HepG2 (cell line): ENCODE results near the gene MTIF2. TPM values are rescaled to one million over a fixed set of nuclear protein-coding genes. Genes with fewer than 3 reads are reported as not detected.

Experiments
- ERF ChIP-seq: IDR thresholded peaks from 2 replicates; pipeline ENCODE4 v1.6.1; 2018; ENCODE audit warnings: missing biosample characterization, missing genetic modification reagents
- MTA1 ChIP-seq: sonication (generic); formaldehyde crosslinking; IDR thresholded peaks from 2 replicates; pipeline ENCODE4 v1.4.0; 2020; ENCODE audit warnings: missing genetic modification reagents, mild to moderate bottlenecking, borderline replicate concordance
- SIX1 ChIP-seq: sonication (generic); formaldehyde crosslinking; IDR thresholded peaks from 2 replicates; pipeline ENCODE4 v1.4.0; 2020; ENCODE audit warnings: missing genetic modification reagents, borderline replicate concordance
- ZBTB21 ChIP-seq: sonication (generic); formaldehyde crosslinking; IDR thresholded peaks from 2 replicates; pipeline ENCODE4 v1.4.0; 2020; ENCODE audit warnings: missing genetic modification reagents
- ZIK1 ChIP-seq: sonication (generic); formaldehyde crosslinking; IDR thresholded peaks from 2 replicates; pipeline ENCODE4 v1.5.0; 2020; ENCODE audit warnings: mild to moderate bottlenecking, low read depth, missing genetic modification reagents, borderline replicate concordance
- ZNF136 ChIP-seq: sonication (generic); formaldehyde crosslinking; IDR thresholded peaks from 2 replicates; pipeline ENCODE4 v1.8.1; 2022; ENCODE audit warnings: low read depth, mild to moderate bottlenecking, moderate library complexity, missing genetic modification reagents
- polyA plus RNA-seq, 8 experiments: library from polyadenylated mRNA; depleted of rRNA in 3 of 8; stranded (reverse) in 7 of 8; unstranded in 1 of 8; fragments of >200 nt; fragmentation: Illumina TruSeq in 4 of 8; extraction: Trizol in 4 of 8; gene quantifications; 2 replicates each; pipeline versions ENCODE4 v1.2.1 to v1.2.3, GENCODE V29; 2011 to 2016; ENCODE audit warnings: low read depth in 4 of 8, missing spikeins in 1 of 8, mixed read lengths in 1 of 8; ENCODE audit not compliant: insufficient read depth in 1 of 8
- total RNA-seq, 5 experiments: library from RNA; depleted of rRNA; stranded (reverse); fragments of >200 nt; fragmentation: Illumina TruSeq; extraction: Trizol; gene quantifications; 2 replicates each; pipeline ENCODE4 v1.2.3, GENCODE V29; 2016; ENCODE audit warnings: low read depth in 1 of 5
- TF ChIP-seq, protein P1 (sequence below): sonication (generic); formaldehyde crosslinking; IDR thresholded peaks from 2 replicates; pipeline ENCODE4 v1.5.0; 2020; ENCODE audit warnings: mild to moderate bottlenecking, missing genetic modification reagents, borderline replicate concordance
- TF ChIP-seq, protein P2 (sequence below): sonication (generic); formaldehyde crosslinking; IDR thresholded peaks from 2 replicates; pipeline ENCODE4 v1.4.0; 2020; ENCODE audit warnings: missing genetic modification reagents
- TF ChIP-seq, protein P3 (sequence below): sonication (generic); formaldehyde crosslinking; IDR thresholded peaks from 2 replicates; pipeline ENCODE4 v1.5.1; 2020; ENCODE audit warnings: mild to moderate bottlenecking, missing genetic modification reagents, borderline replicate concordance
- TF ChIP-seq, protein P4 (sequence below): sonication (generic); formaldehyde crosslinking; IDR thresholded peaks from 2 replicates; pipeline ENCODE4 v1.4.0; 2020; ENCODE audit warnings: missing genetic modification reagents, borderline replicate concordance

The MTIF2 gene
- total and polyA plus RNA-seq, 2 of the 13 experiments (the other 11 are each of a cell fraction or from before 2014, with no cell fraction given), result 32.1 to 92.1 TPM

DNA sequence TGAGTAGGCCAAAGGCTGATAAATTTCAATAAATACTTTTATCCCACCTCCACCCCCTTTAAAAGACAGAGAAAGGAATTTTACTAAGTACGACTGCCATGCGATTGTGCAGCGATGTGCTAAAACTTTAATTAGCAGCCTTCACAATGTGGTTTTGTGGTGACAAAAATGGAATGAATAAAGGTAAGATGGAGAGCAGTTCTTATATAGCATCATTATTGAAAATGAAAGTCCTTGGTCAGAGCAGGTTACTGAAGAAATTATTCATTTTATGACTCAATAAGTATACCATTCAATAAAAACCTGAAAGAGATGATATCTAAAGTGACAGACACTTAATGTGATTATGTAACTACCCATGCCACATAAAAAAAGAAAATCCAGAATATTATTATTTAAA, 33.2 kb upstream of the MTIF2 start (continued):
- TF ChIP-seq ZIK1 (CRISPR knock-in tag) (no peak), MTA1 (CRISPR knock-in tag) (no peak), ZBTB21 (no peak), ERF (CRISPR knock-in tag) (no peak), SIX1 (CRISPR knock-in tag) (no peak), ZNF136 (CRISPR knock-in tag) (no peak)
- TF ChIP-seq, protein P1, sequence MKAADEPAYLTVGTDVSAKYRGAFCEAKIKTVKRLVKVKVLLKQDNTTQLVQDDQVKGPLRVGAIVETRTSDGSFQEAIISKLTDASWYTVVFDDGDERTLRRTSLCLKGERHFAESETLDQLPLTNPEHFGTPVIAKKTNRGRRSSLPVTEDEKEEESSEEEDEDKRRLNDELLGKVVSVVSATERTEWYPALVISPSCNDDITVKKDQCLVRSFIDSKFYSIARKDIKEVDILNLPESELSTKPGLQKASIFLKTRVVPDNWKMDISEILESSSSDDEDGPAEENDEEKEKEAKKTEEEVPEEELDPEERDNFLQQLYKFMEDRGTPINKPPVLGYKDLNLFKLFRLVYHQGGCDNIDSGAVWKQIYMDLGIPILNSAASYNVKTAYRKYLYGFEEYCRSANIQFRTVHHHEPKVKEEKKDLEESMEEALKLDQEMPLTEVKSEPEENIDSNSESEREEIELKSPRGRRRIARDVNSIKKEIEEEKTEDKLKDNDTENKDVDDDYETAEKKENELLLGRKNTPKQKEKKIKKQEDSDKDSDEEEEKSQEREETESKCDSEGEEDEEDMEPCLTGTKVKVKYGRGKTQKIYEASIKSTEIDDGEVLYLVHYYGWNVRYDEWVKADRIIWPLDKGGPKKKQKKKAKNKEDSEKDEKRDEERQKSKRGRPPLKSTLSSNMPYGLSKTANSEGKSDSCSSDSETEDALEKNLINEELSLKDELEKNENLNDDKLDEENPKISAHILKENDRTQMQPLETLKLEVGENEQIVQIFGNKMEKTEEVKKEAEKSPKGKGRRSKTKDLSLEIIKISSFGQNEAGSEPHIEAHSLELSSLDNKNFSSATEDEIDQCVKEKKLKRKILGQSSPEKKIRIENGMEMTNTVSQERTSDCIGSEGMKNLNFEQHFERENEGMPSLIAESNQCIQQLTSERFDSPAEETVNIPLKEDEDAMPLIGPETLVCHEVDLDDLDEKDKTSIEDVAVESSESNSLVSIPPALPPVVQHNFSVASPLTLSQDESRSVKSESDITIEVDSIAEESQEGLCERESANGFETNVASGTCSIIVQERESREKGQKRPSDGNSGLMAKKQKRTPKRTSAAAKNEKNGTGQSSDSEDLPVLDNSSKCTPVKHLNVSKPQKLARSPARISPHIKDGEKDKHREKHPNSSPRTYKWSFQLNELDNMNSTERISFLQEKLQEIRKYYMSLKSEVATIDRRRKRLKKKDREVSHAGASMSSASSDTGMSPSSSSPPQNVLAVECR (CRISPR knock-in tag), result no peak
- TF ChIP-seq, protein P2, sequence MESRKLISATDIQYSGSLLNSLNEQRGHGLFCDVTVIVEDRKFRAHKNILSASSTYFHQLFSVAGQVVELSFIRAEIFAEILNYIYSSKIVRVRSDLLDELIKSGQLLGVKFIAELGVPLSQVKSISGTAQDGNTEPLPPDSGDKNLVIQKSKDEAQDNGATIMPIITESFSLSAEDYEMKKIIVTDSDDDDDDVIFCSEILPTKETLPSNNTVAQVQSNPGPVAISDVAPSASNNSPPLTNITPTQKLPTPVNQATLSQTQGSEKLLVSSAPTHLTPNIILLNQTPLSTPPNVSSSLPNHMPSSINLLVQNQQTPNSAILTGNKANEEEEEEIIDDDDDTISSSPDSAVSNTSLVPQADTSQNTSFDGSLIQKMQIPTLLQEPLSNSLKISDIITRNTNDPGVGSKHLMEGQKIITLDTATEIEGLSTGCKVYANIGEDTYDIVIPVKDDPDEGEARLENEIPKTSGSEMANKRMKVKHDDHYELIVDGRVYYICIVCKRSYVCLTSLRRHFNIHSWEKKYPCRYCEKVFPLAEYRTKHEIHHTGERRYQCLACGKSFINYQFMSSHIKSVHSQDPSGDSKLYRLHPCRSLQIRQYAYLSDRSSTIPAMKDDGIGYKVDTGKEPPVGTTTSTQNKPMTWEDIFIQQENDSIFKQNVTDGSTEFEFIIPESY (CRISPR knock-in tag), result no peak
- TF ChIP-seq, protein P3, sequence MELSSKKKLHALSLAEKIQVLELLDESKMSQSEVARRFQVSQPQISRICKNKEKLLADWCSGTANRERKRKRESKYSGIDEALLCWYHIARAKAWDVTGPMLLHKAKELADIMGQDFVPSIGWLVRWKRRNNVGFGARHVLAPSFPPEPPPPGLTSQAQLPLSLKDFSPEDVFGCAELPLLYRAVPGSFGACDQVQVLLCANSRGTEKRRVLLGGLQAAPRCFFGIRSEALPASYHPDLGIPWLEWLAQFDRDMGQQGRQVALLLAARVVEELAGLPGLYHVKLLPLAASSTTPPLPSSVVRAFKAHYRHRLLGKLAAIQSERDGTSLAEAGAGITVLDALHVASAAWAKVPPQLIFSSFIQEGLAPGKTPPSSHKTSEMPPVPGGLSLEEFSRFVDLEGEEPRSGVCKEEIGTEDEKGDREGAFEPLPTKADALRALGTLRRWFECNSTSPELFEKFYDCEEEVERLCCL (CRISPR knock-in tag), result no peak
- TF ChIP-seq, protein P4, sequence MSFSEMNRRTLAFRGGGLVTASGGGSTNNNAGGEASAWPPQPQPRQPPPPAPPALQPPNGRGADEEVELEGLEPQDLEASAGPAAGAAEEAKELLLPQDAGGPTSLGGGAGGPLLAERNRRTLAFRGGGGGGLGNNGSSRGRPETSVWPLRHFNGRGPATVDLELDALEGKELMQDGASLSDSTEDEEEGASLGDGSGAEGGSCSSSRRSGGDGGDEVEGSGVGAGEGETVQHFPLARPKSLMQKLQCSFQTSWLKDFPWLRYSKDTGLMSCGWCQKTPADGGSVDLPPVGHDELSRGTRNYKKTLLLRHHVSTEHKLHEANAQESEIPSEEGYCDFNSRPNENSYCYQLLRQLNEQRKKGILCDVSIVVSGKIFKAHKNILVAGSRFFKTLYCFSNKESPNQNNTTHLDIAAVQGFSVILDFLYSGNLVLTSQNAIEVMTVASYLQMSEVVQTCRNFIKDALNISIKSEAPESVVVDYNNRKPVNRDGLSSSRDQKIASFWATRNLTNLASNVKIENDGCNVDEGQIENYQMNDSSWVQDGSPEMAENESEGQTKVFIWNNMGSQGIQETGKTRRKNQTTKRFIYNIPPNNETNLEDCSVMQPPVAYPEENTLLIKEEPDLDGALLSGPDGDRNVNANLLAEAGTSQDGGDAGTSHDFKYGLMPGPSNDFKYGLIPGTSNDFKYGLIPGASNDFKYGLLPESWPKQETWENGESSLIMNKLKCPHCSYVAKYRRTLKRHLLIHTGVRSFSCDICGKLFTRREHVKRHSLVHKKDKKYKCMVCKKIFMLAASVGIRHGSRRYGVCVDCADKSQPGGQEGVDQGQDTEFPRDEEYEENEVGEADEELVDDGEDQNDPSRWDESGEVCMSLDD (CRISPR knock-in tag), result no peak
